Epithelial cell of proximal tubule (primary cell): ENCODE measurements around the gene TNC. TPM values are rescaled to one million over a fixed set of nuclear protein-coding genes. Genes with fewer than 3 reads are reported as not detected.
A peak's percentile ranks its signal among the peaks of the same experiment; 100 is the strongest.

ENCODE experiments used
- DNase-seq: peaks from one replicate; pipeline ENCODE4 v3.0.0-alpha.2; 2011; ENCODE audit warnings: low read depth
- H3K4me3 ChIP-seq: 2 replicates; pipeline ENCODE4 v1.5.1; 2011; ENCODE audit warnings: low read depth, mild to moderate bottlenecking, low read length
- total RNA-seq: library from RNA; depleted of rRNA; stranded (reverse); fragments of >200 nt; gene quantifications from 2 replicates; pipeline ENCODE4 v1.2.3, GENCODE V29; 2015
- TF ChIP-seq, protein P1 (sequence below): conservative IDR thresholded peaks from 2 replicates; pipeline ENCODE4 v1.5.1; 2012; ENCODE audit warnings: low read depth, mild to moderate bottlenecking, low read length

Gene TNC
- total RNA-seq, 1 donor from 2014 or later = 68.9 TPM

DNA sequence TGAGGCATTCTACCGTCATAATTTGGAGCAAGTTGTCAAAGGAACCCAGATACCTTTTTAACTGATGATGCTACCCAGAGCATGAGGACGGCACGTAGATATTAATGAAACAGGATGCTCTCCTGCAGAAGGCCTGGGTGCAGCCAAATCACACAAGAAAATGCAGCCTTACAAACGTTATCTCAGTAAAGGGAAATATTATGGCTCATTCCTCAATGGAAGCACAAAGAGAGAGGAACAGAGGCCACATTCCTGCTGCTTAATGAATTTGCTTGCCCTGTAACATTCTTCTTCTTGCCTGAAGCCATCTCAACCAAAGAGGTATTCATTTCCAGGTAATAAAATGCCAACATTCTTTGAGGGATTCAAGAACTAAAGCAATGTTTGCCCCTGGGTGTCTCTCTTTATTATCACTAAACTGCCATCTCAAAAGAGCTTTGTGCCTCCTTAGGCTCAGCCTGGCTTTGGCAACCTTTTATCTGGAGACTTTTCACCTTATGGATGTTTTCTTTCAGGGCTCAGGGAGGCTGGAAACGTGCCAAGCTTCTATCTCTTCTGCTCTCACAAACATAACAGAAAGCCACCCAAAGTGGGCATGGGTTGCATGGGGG, 92.9 kb downstream of the TNC start:
- DNase-seq = no peak
- no peak overlapping the region for H3K4me3 ChIP-seq
- TF ChIP-seq, protein P1, sequence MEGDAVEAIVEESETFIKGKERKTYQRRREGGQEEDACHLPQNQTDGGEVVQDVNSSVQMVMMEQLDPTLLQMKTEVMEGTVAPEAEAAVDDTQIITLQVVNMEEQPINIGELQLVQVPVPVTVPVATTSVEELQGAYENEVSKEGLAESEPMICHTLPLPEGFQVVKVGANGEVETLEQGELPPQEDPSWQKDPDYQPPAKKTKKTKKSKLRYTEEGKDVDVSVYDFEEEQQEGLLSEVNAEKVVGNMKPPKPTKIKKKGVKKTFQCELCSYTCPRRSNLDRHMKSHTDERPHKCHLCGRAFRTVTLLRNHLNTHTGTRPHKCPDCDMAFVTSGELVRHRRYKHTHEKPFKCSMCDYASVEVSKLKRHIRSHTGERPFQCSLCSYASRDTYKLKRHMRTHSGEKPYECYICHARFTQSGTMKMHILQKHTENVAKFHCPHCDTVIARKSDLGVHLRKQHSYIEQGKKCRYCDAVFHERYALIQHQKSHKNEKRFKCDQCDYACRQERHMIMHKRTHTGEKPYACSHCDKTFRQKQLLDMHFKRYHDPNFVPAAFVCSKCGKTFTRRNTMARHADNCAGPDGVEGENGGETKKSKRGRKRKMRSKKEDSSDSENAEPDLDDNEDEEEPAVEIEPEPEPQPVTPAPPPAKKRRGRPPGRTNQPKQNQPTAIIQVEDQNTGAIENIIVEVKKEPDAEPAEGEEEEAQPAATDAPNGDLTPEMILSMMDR = no peak

DNA sequence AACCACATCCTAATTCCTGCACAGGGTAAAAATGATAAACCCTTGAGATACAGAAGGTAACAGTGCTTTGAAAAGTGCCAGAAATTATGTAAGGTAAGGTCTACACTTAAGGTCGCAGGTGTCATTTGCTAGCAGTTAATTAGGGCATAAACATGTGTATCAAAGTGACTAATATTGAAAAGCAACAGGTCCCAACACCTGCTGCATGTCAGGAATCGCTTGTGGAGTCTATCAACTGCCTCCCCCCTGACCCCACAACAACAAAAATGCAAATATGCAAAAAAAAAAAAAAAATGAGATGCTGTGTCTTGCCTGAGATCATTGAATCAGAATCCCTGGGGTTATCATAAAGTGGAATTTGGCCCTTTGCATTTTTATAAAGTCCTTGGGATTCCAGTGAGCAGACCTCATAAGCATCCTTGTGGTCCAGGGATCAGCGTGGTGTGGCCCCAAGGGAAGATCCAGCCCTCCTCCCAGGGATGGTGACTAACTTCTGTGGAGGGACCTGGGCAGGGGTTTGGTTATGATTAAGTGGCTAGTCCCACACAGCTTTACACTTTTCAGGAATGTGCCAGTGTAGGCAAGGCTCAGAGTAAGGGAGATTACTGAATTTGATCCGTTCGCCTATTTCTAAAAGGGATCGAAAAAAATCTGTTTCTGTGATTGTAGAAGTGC, 95.1 kb downstream of the TNC start:
- TF ChIP-seq, protein P1 = no peak
- no peak overlapping the region for H3K4me3 ChIP-seq
- DNase-seq = no peak

DNA sequence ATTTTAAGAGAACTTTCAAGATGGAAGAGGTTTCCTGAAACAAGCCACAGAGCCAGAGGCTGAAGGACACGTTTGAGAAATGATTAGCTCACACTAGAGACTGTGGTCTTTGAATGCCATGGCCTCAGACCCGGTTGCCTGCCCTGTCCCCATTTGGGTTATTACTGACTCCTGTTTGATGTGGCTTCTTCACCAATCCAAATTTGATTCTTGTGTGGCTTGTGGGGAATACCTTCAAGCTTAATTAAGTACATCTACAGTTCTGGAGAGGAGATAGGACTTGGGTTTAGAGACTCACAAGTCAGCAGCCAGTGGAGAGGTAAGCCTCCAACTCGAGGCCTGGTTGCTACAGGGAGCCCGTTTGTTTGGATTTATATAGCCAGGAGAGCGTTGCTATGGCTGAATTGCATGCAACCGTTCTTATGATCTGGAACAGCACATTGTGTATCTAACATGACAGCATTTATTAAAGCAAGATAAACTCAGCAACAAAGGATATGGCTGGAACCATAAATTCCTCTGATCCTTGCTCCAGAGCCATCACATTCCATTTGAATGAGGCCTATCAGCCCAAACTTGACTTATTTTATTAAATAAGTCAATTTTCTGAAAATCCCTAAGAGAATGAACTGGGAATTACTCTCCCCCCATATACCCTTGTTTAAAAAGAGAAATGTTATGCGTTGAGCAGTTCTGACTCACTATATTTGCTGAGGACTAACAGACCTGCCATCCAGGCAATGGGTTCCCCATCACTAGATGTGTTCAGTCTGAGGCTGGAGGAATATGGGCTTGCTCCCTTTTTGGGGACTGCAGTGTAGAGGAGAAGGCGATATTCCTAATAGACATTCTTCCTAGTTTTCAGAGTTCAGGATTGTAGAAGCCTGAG, 99.2 kb downstream of the TNC start:
- H3K4me3 ChIP-seq = no peak overlapping the region
- TF ChIP-seq, protein P1 = no peak
- no peak for DNase-seq

DNA sequence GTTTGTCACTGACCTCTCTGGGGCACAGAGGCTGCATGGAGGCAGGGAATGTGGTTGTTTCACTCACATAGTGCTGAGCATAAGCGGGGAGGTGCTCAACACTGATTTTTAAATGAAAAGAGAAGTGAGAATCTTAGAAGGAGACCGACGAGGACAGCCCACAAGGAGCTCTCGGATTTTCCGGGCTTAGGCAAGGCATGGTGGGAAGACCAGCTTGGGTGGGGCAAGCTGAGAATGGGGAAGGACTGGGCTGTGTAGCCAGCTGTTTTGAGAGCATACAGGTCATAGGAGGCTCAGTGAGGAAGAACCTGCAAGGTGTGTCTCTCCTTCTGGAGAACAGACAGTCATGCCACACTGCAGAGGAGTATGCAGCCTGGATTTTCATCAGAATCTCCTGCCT, 101.6 kb downstream of the TNC start:
- TF ChIP-seq, protein P1 = no peak
- no peak overlapping the region for H3K4me3 ChIP-seq
- no peak for DNase-seq

DNA sequence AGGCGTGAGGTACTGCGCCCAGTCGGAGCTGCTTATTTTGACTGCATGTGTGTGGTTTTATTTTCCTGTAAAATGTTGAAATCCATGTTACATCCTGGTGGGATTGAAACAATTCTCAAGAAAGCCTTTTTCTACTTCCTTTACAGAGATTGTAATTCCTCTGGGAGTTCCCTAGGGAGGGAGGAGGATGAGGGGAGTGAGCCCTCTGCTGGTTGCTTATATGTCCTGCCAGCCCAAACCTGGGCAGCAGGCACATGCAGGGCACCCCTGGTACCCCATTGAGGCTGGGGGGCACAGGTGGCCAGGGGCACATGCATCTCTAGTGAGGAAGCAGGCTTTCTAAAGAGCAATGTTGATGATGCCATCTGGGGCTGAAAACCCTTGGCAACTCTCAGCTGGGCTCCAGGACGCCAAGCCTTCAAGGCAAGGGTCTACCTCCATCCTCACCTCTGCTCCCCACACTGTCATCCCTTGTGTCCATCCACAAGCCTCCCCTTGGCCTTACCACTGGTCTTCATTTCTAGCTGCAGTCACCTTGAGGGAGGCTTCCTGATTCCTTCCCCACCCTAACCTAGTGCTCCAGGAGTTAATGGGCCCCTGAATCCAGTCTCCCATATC, 102.8 kb downstream of the TNC start:
- no peak overlapping the region for H3K4me3 ChIP-seq
- DNase-seq = no peak
- TF ChIP-seq, protein P1 = peak; percentile 84

DNA sequence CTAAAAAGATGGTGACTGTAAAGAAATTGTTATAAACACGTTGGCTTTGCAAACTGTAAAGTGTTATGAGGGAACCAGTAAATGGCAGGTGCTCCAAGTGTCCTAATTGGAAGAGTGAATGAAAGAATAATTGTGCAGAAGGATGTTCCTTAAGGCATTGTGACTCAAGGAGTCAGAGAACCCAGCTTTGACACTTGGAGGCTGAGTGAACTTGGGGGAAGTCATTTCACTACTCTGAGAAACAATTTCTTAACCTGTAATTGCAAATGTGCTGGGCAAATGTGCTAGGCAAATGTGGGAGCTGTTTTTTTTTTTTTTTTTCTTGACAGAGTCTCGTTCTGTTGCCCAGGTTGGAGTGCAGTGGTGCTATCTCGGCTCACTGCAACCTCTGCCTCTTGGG, 103.5 kb downstream of the TNC start:
- TF ChIP-seq, protein P1 = no peak
- no peak overlapping the region for H3K4me3 ChIP-seq
- DNase-seq = no peak
